Measurements from ENCODE around the gene SYT7. TPM values are rescaled to one million over a fixed set of nuclear protein-coding genes. Genes with fewer than 3 reads are reported as not detected.
A peak's percentile ranks its signal among the peaks of the same experiment; 100 is the strongest.

SYT7 gene
- total and polyA plus RNA-seq, 3 donors from 2014 or later = 5.9 to 9.0 (median 8.7) TPM

DNA sequence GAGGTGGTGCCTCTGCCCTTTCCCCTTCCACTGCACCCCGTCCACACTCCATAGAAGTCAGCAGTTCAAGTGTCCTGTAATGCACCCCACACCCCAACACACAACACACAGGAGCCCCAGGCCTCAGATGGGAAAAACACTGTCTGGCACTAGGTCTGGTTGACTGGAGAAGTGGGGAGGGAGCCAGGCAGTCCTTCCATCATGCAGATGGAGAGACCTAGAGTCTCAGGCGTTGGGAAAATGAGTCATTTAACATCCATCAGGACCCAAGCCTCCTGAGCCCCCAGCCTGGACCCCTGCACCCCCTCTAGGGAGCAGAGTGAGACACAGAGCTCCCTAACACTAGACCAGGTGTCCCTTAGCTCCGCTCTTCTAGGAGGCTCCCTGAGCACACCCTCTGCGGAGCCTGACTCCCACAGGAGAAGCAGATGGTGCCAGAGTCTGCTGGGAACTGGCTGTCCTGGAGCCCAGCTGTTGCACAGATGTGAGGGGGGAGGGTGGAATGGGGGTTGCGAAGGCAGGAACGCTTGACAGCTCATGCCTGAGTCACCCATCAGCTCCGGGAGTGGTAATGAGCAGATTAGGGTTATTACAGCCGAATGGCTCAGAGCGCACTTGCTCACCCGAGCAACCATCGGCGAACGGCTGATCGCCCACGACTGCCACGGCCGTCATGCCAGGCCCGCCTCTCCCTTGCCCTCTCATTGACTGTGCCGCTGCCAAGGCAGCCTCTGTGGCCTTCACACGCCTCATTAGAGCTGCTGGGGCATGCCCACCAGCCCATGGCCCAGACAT, 22.1 kb upstream of the SYT7 start:
- intact Hi-C loops (cut with DNase I; ENCODE audit: low total_unique reads) = no loop called here
- no peak overlapping the region for H3K4me3 ChIP-seq
- H3K36me3 ChIP-seq (ENCODE audit: low read depth, missing control alignments) = no peaks in the 10 kb centered on the region
- no peak overlapping the region for H3K27ac ChIP-seq
- H3K9me3 ChIP-seq = no peaks in the 10 kb centered on the region
- H3K4me1 ChIP-seq = peaks cover 22% of the 10 kb centered on the region
- 52 to 68% methylated on average over 5 to 20 of the region's 20 CpGs for WGBS, 2 donors
- no peaks in the 10 kb centered on the region for H3K27me3 ChIP-seq
- TF ChIP-seq CTCF (IDR thresholded peaks at IDR 0.05) = no peak
- TF ChIP-seq POLR2A (IDR thresholded peaks at IDR 0.05) = no peak
- DNase-seq = peak; percentile 70

DNA sequence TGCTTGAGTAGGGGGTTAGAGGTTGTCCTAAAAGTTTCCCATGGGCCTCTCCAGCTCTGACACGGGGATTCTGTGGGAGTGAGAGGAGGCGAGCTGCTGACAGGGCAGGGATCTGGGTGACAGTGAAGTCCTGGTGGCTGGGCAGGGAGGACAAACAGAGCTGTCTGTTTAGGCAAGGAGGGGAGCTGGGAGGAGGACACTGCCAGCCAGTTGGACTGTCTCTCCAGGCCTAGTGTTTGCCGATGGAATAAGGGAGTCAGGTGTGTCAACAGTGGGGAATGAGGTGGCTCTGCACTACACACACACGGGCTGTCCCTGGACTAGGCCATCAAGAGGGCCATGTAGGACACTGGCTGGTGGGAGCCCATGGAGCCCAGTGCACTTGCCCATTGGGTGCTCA, 20.6 kb upstream of the SYT7 start:
- DNase-seq = no peak
- Histone ChIP-seq H3K36me3 (ENCODE audit: low read depth, missing control alignments) (no peaks in the 10 kb centered on the region), H3K4me1 (peaks cover 22% of the 10 kb centered on the region), H3K27ac (no peak overlapping the region), H3K4me3 (no peak overlapping the region), H3K27me3 (no peaks in the 10 kb centered on the region), H3K9me3 (no peaks in the 10 kb centered on the region)
- intact Hi-C loops (cut with DNase I; ENCODE audit: low total_unique reads) = no loop called here
- 91 to 94% methylated on average over 4 of the region's 4 CpGs for WGBS, 2 donors
- no peak for TF ChIP-seq CTCF (IDR thresholded peaks at IDR 0.05)

DNA sequence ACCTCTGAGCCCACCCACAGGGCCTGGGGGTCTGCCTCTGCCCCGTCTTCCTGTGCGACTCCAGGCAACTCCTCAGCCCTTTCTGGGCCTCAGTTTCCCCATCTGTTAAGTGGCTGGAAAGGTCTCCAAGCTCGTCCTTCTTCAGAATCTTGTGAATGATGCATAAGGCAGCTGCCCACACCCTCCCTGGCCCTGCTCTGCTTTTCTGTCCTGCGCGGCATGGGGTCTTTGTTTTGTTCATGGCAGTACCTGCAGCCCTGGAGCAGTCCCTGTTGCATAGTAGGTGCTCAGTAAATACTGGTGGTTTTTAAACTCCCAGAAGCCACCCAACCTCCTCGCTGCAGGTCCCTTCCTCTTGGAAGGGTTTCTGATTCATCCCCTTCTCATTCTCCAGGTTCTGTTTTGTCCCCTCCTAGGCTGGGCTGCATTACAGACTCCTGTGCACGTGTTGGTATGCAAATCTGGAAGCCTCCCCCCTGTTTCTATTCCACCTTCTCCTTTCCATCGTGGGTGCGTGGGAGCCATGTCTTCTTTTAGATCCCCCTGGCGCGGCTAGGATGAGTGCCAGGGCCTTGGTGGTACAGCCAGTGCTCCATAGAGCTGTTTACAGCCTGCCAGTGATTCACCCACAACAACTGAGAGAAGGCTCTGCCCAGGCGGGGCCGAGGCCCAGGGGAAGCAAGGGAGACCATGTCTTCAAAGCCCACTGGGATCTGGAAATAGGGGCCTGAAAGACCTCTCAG, 19.3 kb upstream of the SYT7 start:
- Histone ChIP-seq H3K27me3 (no peaks in the 10 kb centered on the region), H3K36me3 (ENCODE audit: low read depth, missing control alignments) (no peaks in the 10 kb centered on the region), H3K27ac (no peak overlapping the region), H3K4me1 (peaks cover 28% of the 10 kb centered on the region), H3K4me3 (no peak overlapping the region), H3K9me3 (no peaks in the 10 kb centered on the region)
- intact Hi-C loops (cut with DNase I; ENCODE audit: low total_unique reads) = no loop called here
- TF ChIP-seq POLR2A (IDR thresholded peaks at IDR 0.05) = no peak
- 78 to 81% methylated on average over 12 to 13 of the region's 13 CpGs for WGBS, 2 donors
- DNase-seq = no peak

DNA sequence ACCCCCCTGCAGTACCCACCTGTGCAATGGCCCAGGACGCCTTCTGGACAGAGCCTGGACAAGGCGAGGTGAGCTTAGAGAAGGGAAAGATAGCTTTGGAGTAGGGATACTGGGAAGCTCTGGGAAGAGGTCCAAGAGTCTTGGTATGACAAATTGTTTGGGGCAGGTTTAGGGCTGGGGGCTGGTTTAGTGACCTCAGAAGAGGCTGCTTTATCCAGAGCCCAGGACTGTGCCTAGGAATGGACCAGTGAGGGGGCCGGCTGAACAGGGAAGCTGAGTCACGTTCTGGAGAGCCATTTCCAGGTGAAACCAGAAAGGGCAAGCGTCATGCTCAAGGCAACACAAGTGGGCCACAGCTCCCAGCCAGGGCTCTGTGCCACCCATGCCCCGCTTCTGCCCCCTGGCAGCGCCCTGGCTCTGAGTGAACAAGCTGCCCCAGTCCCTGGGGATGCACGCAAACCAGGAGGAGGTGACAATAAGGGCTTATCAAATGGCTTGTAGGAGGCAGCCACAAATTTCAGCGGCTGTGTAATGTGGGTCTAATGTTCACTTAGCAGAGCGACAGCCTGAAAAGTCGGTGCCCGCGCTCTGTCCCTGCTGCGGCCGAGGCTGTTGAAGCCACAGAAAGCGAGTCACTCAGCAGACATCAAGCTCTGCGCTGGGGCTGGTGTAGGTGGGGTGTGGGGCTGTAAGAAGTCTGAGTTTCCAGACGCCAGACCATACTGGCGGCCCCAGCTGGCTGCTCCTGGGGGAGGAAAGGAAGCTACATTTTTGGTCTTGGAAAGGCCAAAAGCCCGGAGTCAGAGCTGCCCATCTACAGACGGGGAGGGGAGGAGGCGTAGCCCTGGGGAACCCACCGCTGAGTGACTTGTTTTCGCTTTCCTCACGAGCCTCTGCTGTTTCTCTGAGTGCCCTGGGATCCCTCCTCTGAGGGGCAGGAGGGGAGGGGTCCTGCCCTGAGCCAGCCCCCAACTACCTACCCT, 18.3 kb upstream of the SYT7 start:
- intact Hi-C loops (cut with DNase I; ENCODE audit: low total_unique reads) = no loop called here
- no peaks in the 10 kb centered on the region for H3K27me3 ChIP-seq
- DNase-seq = peak; percentile 36

More for the DNA sequence above, 18.3 kb upstream of the SYT7 start:
- no peak overlapping the region for H3K4me3 ChIP-seq
- H3K4me1 ChIP-seq = peaks cover 37% of the 10 kb centered on the region
- WGBS, 2 donors = 47 to 56% methylated on average over 23 to 25 of the region's 25 CpGs
- no peak overlapping the region for H3K27ac ChIP-seq
- TF ChIP-seq POLR2A (IDR thresholded peaks at IDR 0.05) (no peak), CTCF (IDR thresholded peaks at IDR 0.05) (no peak)
- no peaks in the 10 kb centered on the region for H3K36me3 ChIP-seq (ENCODE audit: low read depth, missing control alignments)
- no peaks in the 10 kb centered on the region for H3K9me3 ChIP-seq

All from testis (tissue), 3 donors.